ENCODE results near the gene NFYB.
A peak's percentile ranks its signal among the peaks of the same experiment; 100 is the strongest.
"Not testable (repeated sequence)": the region's sequence is repeated elsewhere in the genome, so short reads cannot be mapped to it uniquely, and the experiment has no call there.

Gene NFYB

GRCh38 chr12:104181313-104181712, 43.3 kb upstream of the NFYB start:
- no peak overlapping the region for H3K4me3 ChIP-seq (ENCODE audit: low read depth, low read length)
- peak; percentile 44 for DNase-seq
- no peak for TF ChIP-seq CTCF (IDR thresholded peaks at IDR 0.05; ENCODE audit: low read depth, low read length, missing control alignments)
- in situ Hi-C loops (cut with HindIII; ENCODE audit: low pct_ligation_motif_present, low sequenced_read_pairs) = no loop called here
- peak overlapping the region; percentile 59 for H3K27ac ChIP-seq
- H3K36me3 ChIP-seq (replicated peaks) = no peaks in the 10 kb centered on the region
- H3K27me3 ChIP-seq (replicated peaks) = no peaks in the 10 kb centered on the region

- H3K27me3 ChIP-seq (replicated peaks) = no peaks in the 10 kb centered on the region
- H3K4me3 ChIP-seq (ENCODE audit: low read depth, low read length) = no peak overlapping the region
- no peak for TF ChIP-seq CTCF (IDR thresholded peaks at IDR 0.05; ENCODE audit: low read depth, low read length, missing control alignments)
- H3K27ac ChIP-seq = no peak overlapping the region
- H3K36me3 ChIP-seq (replicated peaks) = no peaks in the 10 kb centered on the region
- in situ Hi-C loops (cut with HindIII; ENCODE audit: low pct_ligation_motif_present, low sequenced_read_pairs) = no loop called here
- peak; percentile 11 for DNase-seq
Measured at GRCh38 chr12:104180374-104180773, 42.4 kb upstream of the NFYB start.

- in situ Hi-C loops (cut with HindIII; ENCODE audit: low pct_ligation_motif_present, low sequenced_read_pairs) = no loop called here
- H3K4me3 ChIP-seq (ENCODE audit: low read depth, low read length) = no peak overlapping the region
- peak; percentile 96 for DNase-seq
- peak overlapping the region; percentile 87 for H3K27ac ChIP-seq
- TF ChIP-seq CTCF (IDR thresholded peaks at IDR 0.05; ENCODE audit: low read depth, low read length, missing control alignments) = peak; percentile 61
- H3K36me3 ChIP-seq (replicated peaks) = no peaks in the 10 kb centered on the region
- H3K27me3 ChIP-seq (replicated peaks) = no peaks in the 10 kb centered on the region
Measured at GRCh38 chr12:104177663-104178501, 39.9 kb upstream of the NFYB start.

GRCh38 chr12:104177336-104177662, 39.3 kb upstream of the NFYB start:
- in situ Hi-C loops (cut with HindIII; ENCODE audit: low pct_ligation_motif_present, low sequenced_read_pairs) = no loop called here
- H3K27ac ChIP-seq = peak overlapping the region; percentile 87
- no peaks in the 10 kb centered on the region for H3K36me3 ChIP-seq (replicated peaks)
- TF ChIP-seq CTCF (IDR thresholded peaks at IDR 0.05; ENCODE audit: low read depth, low read length, missing control alignments) = no peak
- no peak for DNase-seq
- H3K4me3 ChIP-seq (ENCODE audit: low read depth, low read length) = no peak overlapping the region
- H3K27me3 ChIP-seq (replicated peaks) = no peaks in the 10 kb centered on the region

GRCh38 chr12:104175726-104176247, 37.8 kb upstream of the NFYB start:
- no peak for DNase-seq
- Histone ChIP-seq H3K36me3 (replicated peaks) (no peaks in the 10 kb centered on the region), H3K27ac (no peak overlapping the region), H3K4me3 (ENCODE audit: low read depth, low read length) (no peak overlapping the region), H3K27me3 (replicated peaks) (no peaks in the 10 kb centered on the region)
- in situ Hi-C loops (cut with HindIII; ENCODE audit: low pct_ligation_motif_present, low sequenced_read_pairs) = no loop called here
- no peak for TF ChIP-seq CTCF (IDR thresholded peaks at IDR 0.05; ENCODE audit: low read depth, low read length, missing control alignments)

GRCh38 chr12:104173804-104174203, 35.8 kb upstream of the NFYB start:
- H3K27ac ChIP-seq; DNase-seq; H3K4me3 ChIP-seq (ENCODE audit: low read depth, low read length); H3K36me3 ChIP-seq (replicated peaks); H3K27me3 ChIP-seq (replicated peaks); in situ Hi-C loops (cut with HindIII; ENCODE audit: low pct_ligation_motif_present, low sequenced_read_pairs): not testable (repeated sequence)
